ENCODE data around the gene G2E3. TPM values are rescaled to one million over a fixed set of nuclear protein-coding genes. Genes with fewer than 3 reads are reported as not detected.

The G2E3 gene
- total and polyA plus RNA-seq, 2 of the 13 experiments (the other 11 are each of a cell fraction or from before 2014, with no cell fraction given) = 22.8 to 63.0 TPM

DNA sequence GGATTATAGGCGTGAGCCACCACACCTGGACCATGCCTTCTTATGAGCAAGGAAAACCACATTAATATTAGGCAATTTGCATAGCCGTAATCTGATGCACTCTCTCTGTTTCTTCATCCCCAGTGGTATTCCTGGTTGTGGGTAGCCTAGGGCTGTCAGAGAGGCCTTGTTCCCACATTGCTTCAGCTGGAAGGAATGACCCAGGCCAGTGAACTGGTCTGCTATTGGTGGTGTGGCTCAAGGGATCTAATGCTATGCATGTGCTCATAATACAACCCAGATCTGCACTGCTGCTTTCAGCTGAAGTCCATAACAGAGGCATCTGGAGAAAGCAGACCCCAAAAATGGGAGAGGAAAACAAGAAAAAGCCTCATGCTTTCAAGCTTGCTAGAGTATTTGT, 33.1 kb upstream of the G2E3 start:
- H3K79me2 ChIP-seq (ENCODE audit: insufficient read depth, low read length) = no peaks in the 10 kb centered on the region
- DNase-seq (ENCODE audit: low spot score) (no peak), FAIRE-seq (no peak), ATAC-seq (no peak; the same call in 1 of the 3 replicates)
- no peaks in the 10 kb centered on the region for H4K20me1 ChIP-seq (ENCODE audit: insufficient read depth, low read length)
- H2AFZ ChIP-seq (ENCODE audit: low read length) = no peak overlapping the region
- no TSS peak for BruUV-seq (replicated peaks)
- H3K36me3 ChIP-seq (replicated peaks in 1 of 2; ENCODE audit: control insufficient read depth in 1 of 2, insufficient read depth in 2 of 2, low read length in 2 of 2) = no peaks in the 10 kb centered on the region
- H3K4me3 ChIP-seq (replicated peaks in 1 of 3; ENCODE audit: insufficient read depth in 1 of 3, low read depth in 2 of 3, low read length in 3 of 3) = no peak overlapping the region
- 0 out of 5 replicates have a peak, but pooled peaks cover 0 to 2% of the 10 kb centered on the region in 2 experiments for H3K27me3 ChIP-seq (ENCODE audit: control insufficient read depth in 1 of 2, insufficient read depth in 2 of 2, low read length in 2 of 2)
- WGBS (ENCODE audit: low lambda C conversion rate) = 20% methylated on average over 2 of the region's 2 CpGs
- H3K9me3 ChIP-seq (ENCODE audit: low read length) = no peaks in the 10 kb centered on the region
- CTCF ChIA-PET (ENCODE audit: low intra/inter-chr PET ratio, low total read pairs) = no interaction called here
- intact Hi-C loops (cut with micrococcal nuclease; ENCODE audit: unreplicated experiment) = no loop called here
- no peaks in the 10 kb centered on the region for H3K4me1 ChIP-seq (ENCODE audit: insufficient read depth, low read length)
- POLR2A ChIA-PET = no interaction called here
- no peak overlapping the region for H3K27ac ChIP-seq (ENCODE audit: extremely low read length, insufficient read depth, low read length)
- H3K4me2 ChIP-seq (ENCODE audit: low read depth, low read length) = no peak overlapping the region
- TF ChIP-seq, protein P1, sequence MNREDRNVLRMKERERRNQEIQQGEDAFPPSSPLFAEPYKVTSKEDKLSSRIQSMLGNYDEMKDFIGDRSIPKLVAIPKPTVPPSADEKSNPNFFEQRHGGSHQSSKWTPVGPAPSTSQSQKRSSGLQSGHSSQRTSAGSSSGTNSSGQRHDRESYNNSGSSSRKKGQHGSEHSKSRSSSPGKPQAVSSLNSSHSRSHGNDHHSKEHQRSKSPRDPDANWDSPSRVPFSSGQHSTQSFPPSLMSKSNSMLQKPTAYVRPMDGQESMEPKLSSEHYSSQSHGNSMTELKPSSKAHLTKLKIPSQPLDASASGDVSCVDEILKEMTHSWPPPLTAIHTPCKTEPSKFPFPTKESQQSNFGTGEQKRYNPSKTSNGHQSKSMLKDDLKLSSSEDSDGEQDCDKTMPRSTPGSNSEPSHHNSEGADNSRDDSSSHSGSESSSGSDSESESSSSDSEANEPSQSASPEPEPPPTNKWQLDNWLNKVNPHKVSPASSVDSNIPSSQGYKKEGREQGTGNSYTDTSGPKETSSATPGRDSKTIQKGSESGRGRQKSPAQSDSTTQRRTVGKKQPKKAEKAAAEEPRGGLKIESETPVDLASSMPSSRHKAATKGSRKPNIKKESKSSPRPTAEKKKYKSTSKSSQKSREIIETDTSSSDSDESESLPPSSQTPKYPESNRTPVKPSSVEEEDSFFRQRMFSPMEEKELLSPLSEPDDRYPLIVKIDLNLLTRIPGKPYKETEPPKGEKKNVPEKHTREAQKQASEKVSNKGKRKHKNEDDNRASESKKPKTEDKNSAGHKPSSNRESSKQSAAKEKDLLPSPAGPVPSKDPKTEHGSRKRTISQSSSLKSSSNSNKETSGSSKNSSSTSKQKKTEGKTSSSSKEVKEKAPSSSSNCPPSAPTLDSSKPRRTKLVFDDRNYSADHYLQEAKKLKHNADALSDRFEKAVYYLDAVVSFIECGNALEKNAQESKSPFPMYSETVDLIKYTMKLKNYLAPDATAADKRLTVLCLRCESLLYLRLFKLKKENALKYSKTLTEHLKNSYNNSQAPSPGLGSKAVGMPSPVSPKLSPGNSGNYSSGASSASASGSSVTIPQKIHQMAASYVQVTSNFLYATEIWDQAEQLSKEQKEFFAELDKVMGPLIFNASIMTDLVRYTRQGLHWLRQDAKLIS (CRISPR knock-in tag; IDR thresholded peaks at IDR 0.05) = no peak
- in situ Hi-C loops (cut with HindIII; ENCODE audit: extremely low pct_ligation_motif_present, low pct_unique_long_range_greater_than_20kb) = loop anchor here (10.0 kb wide), 2 partner anchors 151 to 1771 kb away; no protein-coding TSS in a partner anchor
- no peak overlapping the region for H3K9ac ChIP-seq (ENCODE audit: insufficient read depth, low read depth, low read length)

DNA sequence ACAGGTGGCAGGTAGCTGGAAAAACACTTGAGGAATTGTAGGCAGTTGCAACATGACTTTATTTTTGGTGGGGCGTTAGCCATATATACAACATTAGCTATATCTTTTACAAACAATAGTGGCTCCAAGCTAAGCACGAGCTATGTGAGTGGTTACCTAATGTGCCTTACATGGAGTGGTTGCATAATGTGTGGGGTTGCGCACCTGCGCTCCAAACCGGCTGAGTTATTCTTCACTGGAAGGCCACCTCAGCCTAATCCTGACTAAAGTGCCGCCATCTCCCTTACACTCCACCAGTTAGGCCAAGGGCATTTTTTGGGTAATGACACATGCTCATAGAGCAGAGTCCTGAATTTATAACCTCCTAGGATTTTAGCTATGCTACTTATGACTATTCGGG, 31.8 kb upstream of the G2E3 start:
- FAIRE-seq = no peak
- WGBS (ENCODE audit: low lambda C conversion rate) = 55% methylated on average over 7 of the region's 7 CpGs
- no peak for TF ChIP-seq ZBTB20 (CRISPR knock-in tag; IDR thresholded peaks at IDR 0.05; ENCODE audit: borderline replicate concordance, low read depth)
- TF ChIP-seq ZNF460 (CRISPR knock-in tag; IDR thresholded peaks at IDR 0.05; ENCODE audit: borderline replicate concordance) = no peak
- TF ChIP-seq EZH2 (conservative IDR thresholded peaks at IDR 0.05; ENCODE audit: low read depth, low read length) = no peak
- no peak for TF ChIP-seq HOXD1 (CRISPR knock-in tag; IDR thresholded peaks at IDR 0.05)
- no peak for TF ChIP-seq ARNTL (CRISPR knock-in tag; IDR thresholded peaks at IDR 0.05)
- TF ChIP-seq ZNF512B (CRISPR knock-in tag; IDR thresholded peaks at IDR 0.05; ENCODE audit: borderline replicate concordance) = no peak

More for the DNA sequence above, 31.8 kb upstream of the G2E3 start:
- H3K27me3 ChIP-seq (ENCODE audit: control insufficient read depth in 1 of 2, insufficient read depth in 2 of 2, low read length in 2 of 2) = 0 out of 5 replicates have a peak, but pooled peaks cover 0 to 2% of the 10 kb centered on the region in 2 experiments
- no peaks in the 10 kb centered on the region for H3K79me2 ChIP-seq (ENCODE audit: insufficient read depth, low read length)
- H3K4me2 ChIP-seq (ENCODE audit: low read depth, low read length) = no peak overlapping the region
- DNase-seq (ENCODE audit: low spot score) (no peak), ATAC-seq (no peak)
- no TSS peak for BruUV-seq (replicated peaks)
- H3K4me3 ChIP-seq (replicated peaks in 1 of 3; ENCODE audit: insufficient read depth in 1 of 3, low read depth in 2 of 3, low read length in 3 of 3) = no peak overlapping the region
- no peak overlapping the region for H3K9ac ChIP-seq (ENCODE audit: insufficient read depth, low read depth, low read length)
- in situ Hi-C loops (cut with HindIII; ENCODE audit: extremely low pct_ligation_motif_present, low pct_unique_long_range_greater_than_20kb) = loop anchor here (10.0 kb wide), 2 partner anchors 152 to 1772 kb away; no protein-coding TSS in a partner anchor
- no peak overlapping the region for H3K27ac ChIP-seq (ENCODE audit: extremely low read length, insufficient read depth, low read length)
- H2AFZ ChIP-seq (ENCODE audit: low read length) = no peak overlapping the region
- intact Hi-C loops (cut with micrococcal nuclease; ENCODE audit: unreplicated experiment) = no loop called here
- CTCF ChIA-PET (ENCODE audit: low intra/inter-chr PET ratio, low total read pairs) = no interaction called here
- POLR2A ChIA-PET = no interaction called here
- H4K20me1 ChIP-seq (ENCODE audit: insufficient read depth, low read length) = no peaks in the 10 kb centered on the region
- no peaks in the 10 kb centered on the region for H3K4me1 ChIP-seq (ENCODE audit: insufficient read depth, low read length)
- H3K36me3 ChIP-seq (replicated peaks in 1 of 2; ENCODE audit: control insufficient read depth in 1 of 2, insufficient read depth in 2 of 2, low read length in 2 of 2) = no peaks in the 10 kb centered on the region
- H3K9me3 ChIP-seq (ENCODE audit: low read length) = no peaks in the 10 kb centered on the region
